GM13977 (cell line): ENCODE results near the gene RBM14.
A peak's percentile ranks its signal among the peaks of the same experiment; 100 is the strongest.
"Not testable (repeated sequence)": the region's sequence is repeated elsewhere in the genome, so short reads cannot be mapped to it uniquely, and the experiment has no call there.

Experiments
- DNase-seq: peaks from one replicate; pipeline ENCODE4 v3.0.0; 2012; ENCODE audit warnings: low spot score
- in situ Hi-C: fragments of 300-500 bp; cut with MboI; formaldehyde crosslinking; loops from one replicate; pipeline ENCODE4 v1.12.0; 2022; ENCODE audit warnings: low sequenced_read_pairs, low pct_unique_long_range_greater_than_20kb, mixed read lengths, inconsistent platforms; ENCODE audit not compliant: unreplicated experiment
- TF ChIP-seq, protein P1 (sequence below): IDR thresholded peaks from 2 replicates; pipeline ENCODE4 v1.5.1; 2012; ENCODE audit warnings: mild to moderate bottlenecking, control low read depth; ENCODE audit not compliant: insufficient read depth; ENCODE audit errors: extremely low read depth, missing control alignments

RBM14 gene

DNA sequence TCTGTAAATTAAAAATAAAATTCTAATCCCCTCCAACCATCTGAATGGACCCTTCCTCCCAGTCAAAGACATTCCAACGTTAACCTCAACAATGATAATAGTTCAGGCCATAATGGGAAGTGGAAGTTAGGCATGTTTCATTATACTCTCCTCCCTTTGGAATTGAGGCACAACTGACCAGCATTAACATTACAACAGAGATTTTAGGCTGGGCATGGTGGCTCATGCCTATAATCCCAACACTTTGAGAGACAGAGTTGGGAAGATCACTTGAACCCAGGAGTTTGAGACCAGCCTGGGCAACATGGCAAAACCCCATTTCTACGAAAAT lies 45.6 kb upstream of the RBM14 start:
- no peak for DNase-seq
- in situ Hi-C loops: loop anchor here (25.0 kb wide), 1 partner anchor 266 kb away; the partner anchor contains the start of gene RCE1
- TF ChIP-seq, protein P1, sequence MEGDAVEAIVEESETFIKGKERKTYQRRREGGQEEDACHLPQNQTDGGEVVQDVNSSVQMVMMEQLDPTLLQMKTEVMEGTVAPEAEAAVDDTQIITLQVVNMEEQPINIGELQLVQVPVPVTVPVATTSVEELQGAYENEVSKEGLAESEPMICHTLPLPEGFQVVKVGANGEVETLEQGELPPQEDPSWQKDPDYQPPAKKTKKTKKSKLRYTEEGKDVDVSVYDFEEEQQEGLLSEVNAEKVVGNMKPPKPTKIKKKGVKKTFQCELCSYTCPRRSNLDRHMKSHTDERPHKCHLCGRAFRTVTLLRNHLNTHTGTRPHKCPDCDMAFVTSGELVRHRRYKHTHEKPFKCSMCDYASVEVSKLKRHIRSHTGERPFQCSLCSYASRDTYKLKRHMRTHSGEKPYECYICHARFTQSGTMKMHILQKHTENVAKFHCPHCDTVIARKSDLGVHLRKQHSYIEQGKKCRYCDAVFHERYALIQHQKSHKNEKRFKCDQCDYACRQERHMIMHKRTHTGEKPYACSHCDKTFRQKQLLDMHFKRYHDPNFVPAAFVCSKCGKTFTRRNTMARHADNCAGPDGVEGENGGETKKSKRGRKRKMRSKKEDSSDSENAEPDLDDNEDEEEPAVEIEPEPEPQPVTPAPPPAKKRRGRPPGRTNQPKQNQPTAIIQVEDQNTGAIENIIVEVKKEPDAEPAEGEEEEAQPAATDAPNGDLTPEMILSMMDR: no peak

DNA sequence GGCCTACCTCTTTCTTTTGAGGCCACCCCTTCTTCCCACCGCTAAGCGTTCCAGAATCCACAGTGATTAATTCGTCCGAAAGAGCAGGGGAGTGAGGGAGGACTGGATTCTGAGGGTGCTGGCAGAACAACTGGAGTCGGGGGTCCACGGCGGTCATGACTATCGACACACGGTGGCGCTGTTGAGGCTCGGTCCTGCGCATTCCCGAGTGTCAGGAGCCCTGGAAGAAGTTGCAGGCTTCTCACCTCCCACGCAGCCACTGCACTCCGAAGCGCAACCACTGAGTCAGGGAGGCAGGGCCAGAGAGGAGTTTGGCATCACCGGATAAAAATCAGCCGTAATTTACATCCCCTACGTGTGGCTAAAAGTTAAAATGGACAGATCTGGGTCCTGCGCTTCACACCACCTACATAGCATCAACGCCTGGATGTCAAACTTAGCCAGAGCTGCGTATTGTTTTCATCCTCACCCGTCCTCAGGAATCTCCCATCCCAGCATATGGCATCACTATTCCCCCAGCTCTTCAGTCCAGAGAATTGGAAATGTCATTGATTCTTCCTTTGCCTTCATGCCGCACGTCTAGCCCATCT lies 37.3 kb upstream of the RBM14 start:
- TF ChIP-seq, protein P1: peak; percentile 87
- in situ Hi-C loops: no loop called here
- peak; percentile 84 for DNase-seq

DNA sequence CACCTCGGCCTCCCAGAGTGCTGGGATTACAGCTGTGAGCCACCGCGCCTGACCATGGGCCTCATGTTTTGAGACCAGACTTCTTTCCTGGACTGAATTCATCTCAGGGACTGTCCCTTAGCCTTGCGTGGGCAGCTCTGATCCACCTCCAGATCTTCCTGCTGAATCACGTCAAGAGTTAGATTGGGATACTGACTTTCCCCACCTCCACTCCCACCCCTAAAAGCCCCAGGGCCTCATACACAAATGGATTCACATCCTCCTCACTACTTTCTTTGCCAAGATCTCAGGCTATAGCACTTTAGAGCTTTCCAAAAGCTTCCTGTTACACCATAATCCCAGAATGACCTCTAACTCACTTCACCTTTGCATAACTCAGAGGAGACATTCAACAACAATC lies 35.6 kb upstream of the RBM14 start:
- DNase-seq: no peak
- in situ Hi-C loops: no loop called here

DNA sequence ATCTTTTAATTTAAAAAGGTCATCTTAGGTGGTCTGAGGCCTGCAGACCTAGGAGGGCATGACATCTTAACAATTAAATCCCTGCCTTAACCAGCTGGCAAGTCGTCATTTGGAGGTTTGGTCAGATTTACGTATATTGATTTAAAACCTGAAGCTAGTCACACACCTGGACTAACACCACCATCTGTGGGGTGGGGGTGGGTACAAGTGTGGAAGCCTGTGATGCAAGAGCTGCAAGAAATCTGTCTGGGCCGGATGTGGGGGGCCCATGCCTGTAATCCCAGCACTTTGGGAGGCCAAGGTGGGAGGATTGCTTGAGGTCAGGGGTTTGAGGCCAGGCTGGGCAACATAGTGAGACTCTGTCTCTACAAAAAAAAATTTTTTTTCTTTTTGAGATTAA lies 35.2 kb upstream of the RBM14 start:
- in situ Hi-C loops: no loop called here
- no peak for DNase-seq
- TF ChIP-seq, protein P1: no peak

More for the DNA sequence above, 35.6 kb upstream of the RBM14 start:
- TF ChIP-seq, protein P1: no peak

DNA sequence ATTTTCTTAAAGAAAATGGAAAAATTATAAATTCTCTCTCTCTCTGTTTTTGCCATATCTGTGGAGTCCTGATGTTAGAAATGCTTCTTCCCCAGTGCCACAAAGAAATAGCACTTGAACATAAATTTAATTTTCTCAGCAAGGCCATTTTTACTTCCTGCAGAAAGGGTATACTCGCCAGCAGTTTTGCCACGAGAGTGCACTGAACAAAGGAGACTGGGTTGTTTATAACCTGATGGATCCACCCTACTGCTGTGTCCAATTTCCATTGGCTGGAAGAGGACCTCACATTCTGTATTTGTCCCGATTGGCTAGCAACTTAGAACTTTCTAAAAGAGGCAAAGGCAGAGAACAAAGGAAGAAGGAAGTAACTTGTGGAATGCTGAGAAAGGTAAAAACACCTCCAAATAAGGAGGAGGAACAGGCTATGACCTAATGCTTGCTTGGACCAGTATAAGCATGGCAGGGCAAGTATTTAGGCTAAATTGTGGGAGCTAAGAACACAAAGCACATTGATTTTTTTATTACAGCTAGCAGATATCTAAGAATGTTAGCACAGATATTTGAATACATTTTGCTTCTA lies 33.8 kb upstream of the RBM14 start:
- in situ Hi-C loops, DNase-seq: not testable (repeated sequence)

DNA sequence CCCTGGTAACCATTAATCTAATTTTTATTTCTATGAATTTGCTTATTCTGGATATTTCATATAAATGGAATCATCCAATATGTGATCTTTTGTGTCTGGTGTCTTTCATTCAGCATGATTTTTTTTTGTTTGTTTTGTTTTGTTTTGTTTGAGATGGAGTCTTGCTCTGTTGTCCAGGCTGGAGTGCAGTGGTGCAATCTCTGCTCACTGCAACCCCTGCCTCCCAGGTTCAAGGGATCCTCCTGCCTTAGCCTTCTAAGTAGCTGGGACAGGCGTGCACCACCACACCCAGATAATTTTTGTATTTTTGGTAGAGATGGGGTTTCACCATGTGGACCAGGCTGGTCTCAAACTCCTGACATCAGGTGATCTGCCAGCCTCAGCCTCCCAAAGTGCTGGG lies 31.0 kb upstream of the RBM14 start:
- in situ Hi-C loops, DNase-seq: not testable (repeated sequence)

DNA sequence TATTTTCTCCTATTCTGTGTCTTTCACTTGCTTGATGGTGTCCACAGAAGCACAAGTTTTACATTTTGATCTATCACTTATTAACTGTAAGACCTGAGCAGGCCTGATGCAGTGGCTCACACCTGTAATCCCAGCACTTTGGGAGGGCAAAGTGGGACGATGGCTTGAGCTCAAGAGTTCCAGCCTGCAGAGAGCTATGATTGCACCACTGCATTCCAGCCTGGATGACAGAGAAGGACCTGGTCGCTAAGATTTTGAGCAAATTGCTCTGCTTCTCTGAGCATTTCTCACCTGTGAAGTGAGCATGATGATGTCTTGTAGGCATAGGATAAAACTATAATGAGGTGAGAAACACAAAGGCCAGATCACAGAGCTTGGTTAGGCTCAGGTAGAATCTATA lies 30.3 kb upstream of the RBM14 start:
- TF ChIP-seq, protein P1: no peak
- in situ Hi-C loops: no loop called here

DNA sequence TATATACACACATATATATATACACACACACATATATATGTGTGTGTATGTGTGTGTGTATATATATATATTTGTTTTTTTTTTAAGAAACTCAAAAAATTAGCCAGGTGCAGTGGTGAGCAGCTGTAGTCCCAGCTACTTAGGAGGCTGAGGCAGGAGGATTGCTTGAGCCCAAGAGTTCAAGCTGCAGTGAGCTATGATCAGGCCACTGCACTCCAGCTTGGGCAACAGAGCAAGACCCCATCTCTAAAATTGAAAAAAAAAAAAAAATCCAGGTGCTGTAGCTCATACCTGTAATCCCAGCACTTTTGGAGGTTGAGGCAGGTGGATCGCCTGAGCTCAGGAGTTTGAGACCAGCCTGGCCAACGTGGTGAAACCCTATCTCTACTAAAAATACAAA lies 27.1 kb upstream of the RBM14 start:
- in situ Hi-C loops, DNase-seq: not testable (repeated sequence)

More for the DNA sequence above, 30.3 kb upstream of the RBM14 start:
- DNase-seq: no peak
